ENCODE data around the gene CHTF18. TPM values are rescaled to one million over a fixed set of nuclear protein-coding genes. Genes with fewer than 3 reads are reported as not detected.

Gene CHTF18
- total and polyA plus RNA-seq, 9 of the 15 experiments (the other 6 are each of a cell fraction or from before 2014, with no cell fraction given) = 2.5 to 123 (median 17.0) TPM

DNA sequence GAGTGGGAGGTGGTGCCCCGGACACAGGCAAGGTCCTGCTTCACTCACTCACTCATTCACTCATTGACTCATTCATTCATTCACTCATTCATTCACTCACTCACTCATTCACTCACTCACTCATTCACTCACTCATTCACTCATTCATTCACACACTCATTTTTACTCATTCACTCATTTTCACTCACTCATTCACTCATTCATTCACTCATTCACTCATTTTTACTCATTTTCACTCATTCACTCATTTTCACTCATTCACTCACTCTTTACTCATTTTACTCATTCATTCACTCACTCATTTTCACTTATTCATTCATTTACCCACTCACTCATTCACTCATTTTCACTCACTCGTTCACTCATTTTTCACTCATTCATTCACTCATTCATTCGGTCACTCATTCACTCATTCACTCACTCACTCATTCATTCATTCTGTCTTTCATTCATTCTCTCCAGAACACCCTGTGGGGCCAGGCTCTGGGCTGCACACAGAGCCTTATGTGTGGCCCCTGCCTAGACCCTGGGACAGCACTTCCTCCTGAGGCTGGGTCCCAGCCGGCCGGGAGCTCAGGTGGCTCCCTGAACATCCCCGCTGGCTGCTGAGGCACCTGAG lies 9.4 kb upstream of the CHTF18 start (continued):
- TF ChIP-seq, protein P1, sequence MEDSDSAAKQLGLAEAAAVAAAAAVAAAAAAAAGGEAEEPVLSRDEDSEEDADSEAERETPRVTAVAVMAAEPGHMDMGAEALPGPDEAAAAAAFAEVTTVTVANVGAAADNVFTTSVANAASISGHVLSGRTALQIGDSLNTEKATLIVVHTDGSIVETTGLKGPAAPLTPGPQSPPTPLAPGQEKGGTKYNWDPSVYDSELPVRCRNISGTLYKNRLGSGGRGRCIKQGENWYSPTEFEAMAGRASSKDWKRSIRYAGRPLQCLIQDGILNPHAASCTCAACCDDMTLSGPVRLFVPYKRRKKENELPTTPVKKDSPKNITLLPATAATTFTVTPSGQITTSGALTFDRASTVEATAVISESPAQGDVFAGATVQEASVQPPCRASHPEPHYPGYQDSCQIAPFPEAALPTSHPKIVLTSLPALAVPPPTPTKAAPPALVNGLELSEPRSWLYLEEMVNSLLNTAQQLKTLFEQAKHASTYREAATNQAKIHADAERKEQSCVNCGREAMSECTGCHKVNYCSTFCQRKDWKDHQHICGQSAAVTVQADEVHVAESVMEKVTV (CRISPR knock-in tag; IDR thresholded peaks at IDR 0.05) = no peak
- TF ChIP-seq ZNF41 (CRISPR knock-in tag; conservative IDR thresholded peaks at IDR 0.05) = no peak
- no peak for TF ChIP-seq ILK (tag; IDR thresholded peaks at IDR 0.05; ENCODE audit: borderline replicate concordance, low read depth)
- TF ChIP-seq RNF2 (IDR thresholded peaks at IDR 0.05) = no peak
- TF ChIP-seq, protein P2, sequence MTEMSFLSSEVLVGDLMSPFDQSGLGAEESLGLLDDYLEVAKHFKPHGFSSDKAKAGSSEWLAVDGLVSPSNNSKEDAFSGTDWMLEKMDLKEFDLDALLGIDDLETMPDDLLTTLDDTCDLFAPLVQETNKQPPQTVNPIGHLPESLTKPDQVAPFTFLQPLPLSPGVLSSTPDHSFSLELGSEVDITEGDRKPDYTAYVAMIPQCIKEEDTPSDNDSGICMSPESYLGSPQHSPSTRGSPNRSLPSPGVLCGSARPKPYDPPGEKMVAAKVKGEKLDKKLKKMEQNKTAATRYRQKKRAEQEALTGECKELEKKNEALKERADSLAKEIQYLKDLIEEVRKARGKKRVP (CRISPR knock-in tag; IDR thresholded peaks at IDR 0.05) = no peak
- TF ChIP-seq GATAD2B (IDR thresholded peaks at IDR 0.05; ENCODE audit: borderline replicate concordance) = no peak
- TF ChIP-seq TARDBP (IDR thresholded peaks at IDR 0.05) = no peak
- TF ChIP-seq, protein P3, sequence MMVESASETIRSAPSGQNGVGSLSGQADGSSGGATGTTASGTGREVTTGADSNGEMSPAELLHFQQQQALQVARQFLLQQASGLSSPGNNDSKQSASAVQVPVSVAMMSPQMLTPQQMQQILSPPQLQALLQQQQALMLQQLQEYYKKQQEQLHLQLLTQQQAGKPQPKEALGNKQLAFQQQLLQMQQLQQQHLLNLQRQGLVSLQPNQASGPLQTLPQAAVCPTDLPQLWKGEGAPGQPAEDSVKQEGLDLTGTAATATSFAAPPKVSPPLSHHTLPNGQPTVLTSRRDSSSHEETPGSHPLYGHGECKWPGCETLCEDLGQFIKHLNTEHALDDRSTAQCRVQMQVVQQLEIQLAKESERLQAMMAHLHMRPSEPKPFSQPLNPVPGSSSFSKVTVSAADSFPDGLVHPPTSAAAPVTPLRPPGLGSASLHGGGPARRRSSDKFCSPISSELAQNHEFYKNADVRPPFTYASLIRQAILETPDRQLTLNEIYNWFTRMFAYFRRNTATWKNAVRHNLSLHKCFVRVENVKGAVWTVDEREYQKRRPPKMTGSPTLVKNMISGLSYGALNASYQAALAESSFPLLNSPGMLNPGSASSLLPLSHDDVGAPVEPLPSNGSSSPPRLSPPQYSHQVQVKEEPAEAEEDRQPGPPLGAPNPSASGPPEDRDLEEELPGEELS (CRISPR knock-in tag; IDR thresholded peaks at IDR 0.05; ENCODE audit: borderline replicate concordance) = no peak
- no peak for TF ChIP-seq GTF2A2 (tag; IDR thresholded peaks at IDR 0.05)
- peak; percentile 99 for TF ChIP-seq TSC22D4 (tag; IDR thresholded peaks at IDR 0.05)
- TF ChIP-seq NUFIP1 (IDR thresholded peaks at IDR 0.05; ENCODE audit: partially characterized antibody) = no peak
- TF ChIP-seq, protein P4, sequence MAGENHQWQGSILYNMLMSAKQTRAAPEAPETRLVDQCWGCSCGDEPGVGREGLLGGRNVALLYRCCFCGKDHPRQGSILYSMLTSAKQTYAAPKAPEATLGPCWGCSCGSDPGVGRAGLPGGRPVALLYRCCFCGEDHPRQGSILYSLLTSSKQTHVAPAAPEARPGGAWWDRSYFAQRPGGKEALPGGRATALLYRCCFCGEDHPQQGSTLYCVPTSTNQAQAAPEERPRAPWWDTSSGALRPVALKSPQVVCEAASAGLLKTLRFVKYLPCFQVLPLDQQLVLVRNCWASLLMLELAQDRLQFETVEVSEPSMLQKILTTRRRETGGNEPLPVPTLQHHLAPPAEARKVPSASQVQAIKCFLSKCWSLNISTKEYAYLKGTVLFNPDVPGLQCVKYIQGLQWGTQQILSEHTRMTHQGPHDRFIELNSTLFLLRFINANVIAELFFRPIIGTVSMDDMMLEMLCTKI (IDR thresholded peaks at IDR 0.05; ENCODE audit: partially characterized antibody) = no peak
- no peak for TF ChIP-seq ZNF780A (CRISPR knock-in tag; IDR thresholded peaks at IDR 0.05)
- no peak for TF ChIP-seq MYBL2 (IDR thresholded peaks at IDR 0.05; ENCODE audit: low read depth)
- no peak for TF ChIP-seq MYBL2 (CRISPR knock-in tag; IDR thresholded peaks at IDR 0.05; ENCODE audit: borderline replicate concordance)
- TF ChIP-seq TAF7 (tag; IDR thresholded peaks at IDR 0.05) = no peak
- no peak for TF ChIP-seq ZNF174 (CRISPR knock-in tag; IDR thresholded peaks at IDR 0.05)
- TF ChIP-seq, protein P5, sequence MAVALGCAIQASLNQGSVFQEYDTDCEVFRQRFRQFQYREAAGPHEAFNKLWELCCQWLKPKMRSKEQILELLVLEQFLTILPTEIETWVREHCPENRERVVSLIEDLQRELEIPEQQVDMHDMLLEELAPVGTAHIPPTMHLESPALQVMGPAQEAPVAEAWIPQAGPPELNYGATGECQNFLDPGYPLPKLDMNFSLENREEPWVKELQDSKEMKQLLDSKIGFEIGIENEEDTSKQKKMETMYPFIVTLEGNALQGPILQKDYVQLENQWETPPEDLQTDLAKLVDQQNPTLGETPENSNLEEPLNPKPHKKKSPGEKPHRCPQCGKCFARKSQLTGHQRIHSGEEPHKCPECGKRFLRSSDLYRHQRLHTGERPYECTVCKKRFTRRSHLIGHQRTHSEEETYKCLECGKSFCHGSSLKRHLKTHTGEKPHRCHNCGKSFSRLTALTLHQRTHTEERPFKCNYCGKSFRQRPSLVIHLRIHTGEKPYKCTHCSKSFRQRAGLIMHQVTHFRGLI (CRISPR knock-in tag; IDR thresholded peaks at IDR 0.05) = no peak
- TF ChIP-seq GABPB2 (CRISPR knock-in tag; conservative IDR thresholded peaks at IDR 0.05) = no peak
- TF ChIP-seq RAD51 (IDR thresholded peaks at IDR 0.05; ENCODE audit: borderline replicate concordance, low read depth) = no peak
- no peak for TF ChIP-seq FOXK1 (CRISPR knock-in tag; IDR thresholded peaks at IDR 0.05; ENCODE audit: borderline replicate concordance)
- TF ChIP-seq MIER1 (IDR thresholded peaks at IDR 0.05; ENCODE audit: low read depth) = 0 out of 2 replicates have a peak, but pooled peaks have one; percentile 19
- no peak; the same call in 1 of the 2 replicates for TF ChIP-seq MED1 (CRISPR knock-in tag; IDR thresholded peaks at IDR 0.05; ENCODE audit: borderline replicate concordance)
